IMR-90 (cell line): ENCODE data around the gene LRPPRC. TPM values are rescaled to one million over a fixed set of nuclear protein-coding genes. Genes with fewer than 3 reads are reported as not detected.

Experiments used
- ATAC-seq: fragments of 200-7000 bp; cut with Tn5 transposase; 2 replicates; pipeline ENCODE4 v1.9.1; 2020; ENCODE audit warnings: low read depth, mild to moderate bottlenecking, moderate library complexity
- BruUV-seq: library from RNA; stranded (reverse); fragments of 400-500 nt; replicated peaks from 2 replicates; lab custom pipeline; 2021; lab: Mats Ljungman, UMichigan
- CTCF ChIA-PET: fragments of 300-600 bp; formaldehyde crosslinking; extraction: SDS; loops from one replicate; lab custom pipeline; 2021; ENCODE audit warnings: antibody characterized with exemption; lab: Yijun Ruan, JAX
- POLR2A ChIA-PET: fragments of 300-600 bp; sonication (Branson Sonifier 250); formaldehyde crosslinking; loops from one replicate; lab custom pipeline; 2022; ENCODE audit warnings: antibody characterized with exemption; ENCODE audit not compliant: unreplicated experiment; lab: Charles Lee
- DNase-seq: peaks from one replicate; pipeline ENCODE4 v3.0.0; 2013
- H2AFZ ChIP-seq: replicated peaks from 2 replicates; pipeline ENCODE3; 2013; ENCODE audit warnings: low read length, mild to moderate bottlenecking; ENCODE audit not compliant: poor library complexity
- H2AK5ac ChIP-seq: 2 replicates; pipeline ENCODE4 v1.6.1; 2013; ENCODE audit warnings: low read depth, low read length, inconsistent platforms
- H2AK9ac ChIP-seq: replicated peaks from 2 replicates; pipeline ENCODE3; 2013; ENCODE audit warnings: mild to moderate bottlenecking, low read depth, low read length, moderate library complexity; ENCODE audit not compliant: poor library complexity
- H2BK120ac ChIP-seq: 2 replicates; pipeline ENCODE4 v1.6.1; 2013; ENCODE audit warnings: low read depth, low read length, inconsistent platforms
- H2BK15ac ChIP-seq: 3 replicates; pipeline ENCODE4 v1.6.1; 2013; ENCODE audit warnings: low read depth, low read length, inconsistent platforms
- H2BK20ac ChIP-seq: 2 replicates; pipeline ENCODE4 v1.6.1; 2013; ENCODE audit warnings: low read depth, mild to moderate bottlenecking, inconsistent platforms, low read length, moderate library complexity
- H2BK5ac ChIP-seq: 2 replicates; pipeline ENCODE4 v1.6.1; 2013; ENCODE audit warnings: mild to moderate bottlenecking, low read depth, low read length, inconsistent platforms; ENCODE audit not compliant: poor library complexity, severe bottlenecking
- H3K14ac ChIP-seq: replicated peaks from 2 replicates; pipeline ENCODE4 v1.6.1; 2013; ENCODE audit warnings: low read depth, low read length, inconsistent platforms
- H3K18ac ChIP-seq: 2 replicates; pipeline ENCODE4 v1.6.1; 2013; ENCODE audit warnings: low read depth, low read length, control low read depth
- H3K23ac ChIP-seq: 2 replicates; pipeline ENCODE4 v1.6.1; 2013; ENCODE audit warnings: low read depth, low read length, inconsistent platforms
- H3K27ac ChIP-seq: 2 replicates; pipeline ENCODE4 v1.5.1; 2013; ENCODE audit warnings: mild to moderate bottlenecking, control low read depth, low read length; ENCODE audit not compliant: insufficient read depth
- H3K27me3 ChIP-seq: 2 replicates; pipeline ENCODE4 v1.6.1; 2013; ENCODE audit warnings: low read length; ENCODE audit not compliant: control insufficient read depth, insufficient read depth
- H3K36me3 ChIP-seq: 2 replicates; pipeline ENCODE4 v1.6.1; 2013; ENCODE audit warnings: low read length, mixed read lengths; ENCODE audit not compliant: control insufficient read depth, insufficient read depth
- H3K4ac ChIP-seq: 2 replicates; pipeline ENCODE4 v1.6.1; 2013; ENCODE audit warnings: low read depth, low read length, inconsistent platforms
- H3K4me1 ChIP-seq: 2 replicates; pipeline ENCODE4 v1.6.1; 2013; ENCODE audit warnings: low read length, mixed read lengths; ENCODE audit not compliant: control insufficient read depth, insufficient read depth
- H3K4me2 ChIP-seq: 2 replicates; pipeline ENCODE4 v1.6.1; 2013; ENCODE audit warnings: low read depth, mild to moderate bottlenecking, control low read depth, low read length, moderate library complexity
- H3K4me3 ChIP-seq: 2 replicates; pipeline ENCODE4 v1.5.1; 2013; ENCODE audit warnings: low read depth, mild to moderate bottlenecking, control low read depth, low read length, moderate library complexity; ENCODE audit not compliant: insufficient read depth
- H3K56ac ChIP-seq: 2 replicates; pipeline ENCODE4 v1.6.1; 2013; ENCODE audit warnings: low read length, inconsistent platforms; ENCODE audit not compliant: insufficient read depth; ENCODE audit errors: extremely low read depth
- H3K79me1 ChIP-seq, 2 experiments: 2 replicates each; pipeline ENCODE4 v1.6.1; 2013; ENCODE audit warnings: low read length in 2 of 2, inconsistent platforms in 1 of 2, low read depth in 1 of 2
- H3K9ac ChIP-seq: 2 replicates; pipeline ENCODE4 v1.6.1; 2013; ENCODE audit warnings: low read depth, low read length, control low read depth
- H3K9me1 ChIP-seq: 2 replicates; pipeline ENCODE4 v1.6.1; 2013; ENCODE audit warnings: low read length, inconsistent platforms; ENCODE audit not compliant: insufficient read depth
- H3K9me3 ChIP-seq: 2 replicates; pipeline ENCODE4 v1.6.1; 2013; ENCODE audit warnings: low read length; ENCODE audit not compliant: control insufficient read depth, insufficient read depth
- H4K20me1 ChIP-seq: 2 replicates; pipeline ENCODE4 v1.6.1; 2013; ENCODE audit warnings: low read length, inconsistent platforms; ENCODE audit not compliant: insufficient read depth
- H4K5ac ChIP-seq: 2 replicates; pipeline ENCODE4 v1.6.1; 2013; ENCODE audit warnings: mild to moderate bottlenecking, low read depth, low read length, control low read depth
- H4K8ac ChIP-seq, 2 experiments: 2 replicates each; pipeline ENCODE4 v1.6.1; 2013; ENCODE audit warnings: low read depth in 2 of 2, low read length in 2 of 2, control low read depth in 1 of 2, inconsistent platforms in 1 of 2
- H4K91ac ChIP-seq: 2 replicates; pipeline ENCODE4 v1.6.1; 2013; ENCODE audit warnings: low read depth, low read length, inconsistent platforms; ENCODE audit not compliant: insufficient read depth
- POLR2A ChIP-seq: IDR thresholded peaks from 2 replicates; pipeline ENCODE4 v1.6.1; 2012; ENCODE audit warnings: mild to moderate bottlenecking, low read depth, low read length
- SMC3 ChIP-seq: fragments of 150-350 bp; IDR thresholded peaks from 2 replicates; pipeline ENCODE4 v1.6.1; 2016; ENCODE audit warnings: low read depth, mild to moderate bottlenecking, antibody characterized with exemption, low read length, moderate library complexity
- USF2 ChIP-seq: fragments of 150-350 bp; IDR thresholded peaks from 2 replicates; pipeline ENCODE4 v1.6.1; 2017; ENCODE audit warnings: mild to moderate bottlenecking, antibody characterized with exemption, low read length, low read depth
- WGBS, 2 experiments: methylation state at CpG; one replicate each; pipeline versions ENCODE4 v1.1.5 to v1.1.7; 2013; ENCODE audit warnings: missing lambda C conversion rate in 2 of 2; ENCODE audit not compliant: insufficient read length in 1 of 2; ENCODE audit errors: extremely low coverage in 2 of 2; 5-methylcytosine and 5-hydroxymethylcytosine counted together
- dilution Hi-C: fragments of 300-500 bp; cut with HindIII; formaldehyde crosslinking; loops from one replicate; pipeline ENCODE4 v1.14.3; 2018; ENCODE audit warnings: low sequenced_read_pairs; ENCODE audit not compliant: unreplicated experiment
- in situ Hi-C: fragments of 300-500 bp; cut with MboI; formaldehyde crosslinking; loops from 3 replicates; pipeline ENCODE4 v1.14.3; 2019; ENCODE audit warnings: low sequenced_read_pairs, inconsistent platforms, mixed read lengths
- intact Hi-C: fragments of 100-400 bp; cut with micrococcal nuclease; formaldehyde crosslinking; loops from 2 replicates; pipeline ENCODE4 v1.10.0; 2022
- polyA plus RNA-seq, 3 experiments: library from polyadenylated mRNA; depleted of rRNA; stranded (reverse); fragments of >200 nt; gene quantifications; 2 replicates each; pipeline ENCODE4 v1.2.3, GENCODE V29; 2012; ENCODE audit warnings: low replicate concordance in 1 of 3
- total RNA-seq: library from RNA; depleted of rRNA; stranded (reverse); fragments of >200 nt; gene quantifications from 2 replicates; pipeline ENCODE4 v1.2.3, GENCODE V29; 2012

The LRPPRC gene
- total and polyA plus RNA-seq, 2 of the 4 experiments (the other 2 are of a cell fraction), result 30.4 to 36.0 TPM

- H2BK120ac ChIP-seq, result no peak overlapping the region
- H3K4me3 ChIP-seq, result no peak overlapping the region
- H3K18ac ChIP-seq, result no peak overlapping the region
- 100% methylated on average over 1 of the region's 6 CpGs; no CpG with 5 or more reads in 1 of the 2 experiments for WGBS, 2 experiments
- H3K27me3 ChIP-seq, result no peaks in the 10 kb centered on the region
- DNase-seq (no peak), ATAC-seq (no peak)
- H3K9me3 ChIP-seq, result no peaks in the 10 kb centered on the region
- intact Hi-C loops (no loop called here), dilution Hi-C loops (no loop called here), in situ Hi-C loops (no loop called here)
- no peak overlapping the region for H2BK15ac ChIP-seq
- no TSS peak for BruUV-seq
- peaks cover 3% of the 10 kb centered on the region for H3K9me1 ChIP-seq
- no peak overlapping the region for H3K9ac ChIP-seq
- ChIA-PET CTCF (no interaction called here), POLR2A (no interaction called here)
- H2AK5ac ChIP-seq, result no peak overlapping the region
- no peak overlapping the region for H4K91ac ChIP-seq
- no peak overlapping the region for H3K23ac ChIP-seq
- no peak overlapping the region for H3K4me2 ChIP-seq
- H3K27ac ChIP-seq, result no peak overlapping the region
- H3K36me3 ChIP-seq, result peaks cover 3% of the 10 kb centered on the region; the same call in 1 of the 2 replicates
- no peak overlapping the region for H2BK20ac ChIP-seq
- H3K4me1 ChIP-seq, result no peaks in the 10 kb centered on the region
- H4K20me1 ChIP-seq, result peaks cover 29% of the 10 kb centered on the region
- no peak overlapping the region for H4K5ac ChIP-seq
- no peak overlapping the region for H3K56ac ChIP-seq
- H4K8ac ChIP-seq, result no peak overlapping the region
- TF ChIP-seq SMC3, result no peak
- TF ChIP-seq POLR2A, result no peak
- no peak for TF ChIP-seq USF2
- no peak overlapping the region for H3K4ac ChIP-seq
- peaks cover 12 to 38% of the 10 kb centered on the region in 2 experiments for H3K79me1 ChIP-seq
- no peak overlapping the region for H3K14ac ChIP-seq
- no peak overlapping the region for H2AFZ ChIP-seq
- no peak overlapping the region for H2AK9ac ChIP-seq
- no peak overlapping the region for H2BK5ac ChIP-seq
Observed at GRCh38 chr2:43986600-43986999, 9.2 kb downstream of the LRPPRC start.
